HCT116 (cell line): Measurements from ENCODE around the gene CRADD. TPM values are rescaled to one million over a fixed set of nuclear protein-coding genes. Genes with fewer than 3 reads are reported as not detected.

ENCODE experiments used
- ATAC-seq: fragments of 200-7000 bp; cut with Tn5 transposase; 2 replicates; pipeline ENCODE4 v1.9.1; 2020; ENCODE audit warnings: mild to moderate bottlenecking, moderate library complexity
- BruUV-seq: library from RNA; stranded (reverse); fragments of 400-500 nt; replicated peaks from 2 replicates; lab custom pipeline; 2021; lab: Mats Ljungman, UMichigan
- CTCF ChIA-PET: fragments of 300-600 bp; sonication (Branson Sonifier 250); formaldehyde crosslinking; loops from one replicate; lab custom pipeline; 2021; ENCODE audit warnings: antibody characterized with exemption; lab: Charles Lee
- POLR2A ChIA-PET: fragments of 300-600, 350-600 bp; sonication (Branson Sonifier 250); formaldehyde crosslinking; loops from one replicate; lab custom pipeline; 2021; ENCODE audit warnings: antibody characterized with exemption; lab: Charles Lee
- RAD21 ChIA-PET, 2 experiments: fragments of 300-600 bp; sonication (Branson Sonifier 250); formaldehyde crosslinking; loops; one replicate each; lab custom pipeline; 2023; ENCODE audit warnings: low total read pairs in 2 of 2; ENCODE audit not compliant: uncharacterized antibody in 2 of 2, unreplicated experiment in 2 of 2, low non-redundant PET in 1 of 2; lab: Charles Lee
- DNase-seq: peaks from one replicate; pipeline ENCODE4 v3.0.0-alpha.2; 2010; ENCODE audit warnings: low read depth, low spot score
- H2AFZ ChIP-seq: fragments of 200-600 bp; shearing (Covaris generic), sonication (generic); 2 replicates; pipeline ENCODE4 v1.6.1; 2017; ENCODE audit warnings: low read depth, mixed run types, mixed read lengths, antibody characterized with exemption, low read length; ENCODE audit not compliant: poor library complexity, severe bottlenecking
- H3K27ac ChIP-seq: 2 replicates; pipeline ENCODE4 v1.5.1; 2012; ENCODE audit warnings: low read depth, low read length
- H3K27me3 ChIP-seq: fragments of 200-600 bp; sonication (generic); 2 replicates; pipeline ENCODE4 v1.6.1; 2016; ENCODE audit warnings: mixed run types, low read length, mixed read lengths; ENCODE audit not compliant: insufficient read depth
- H3K36me3 ChIP-seq, 2 experiments: fragments of 200-500 bp in 1 of 2; fragments of 200-600 bp in 1 of 2; sonication (Bioruptor generic) in 1 of 2; sonication (generic) in 1 of 2; 2 replicates each; pipeline versions ENCODE4 v1.5.1 to v1.6.1; 2014 to 2016; ENCODE audit warnings: low read length in 2 of 2, inconsistent platforms in 1 of 2, mixed read lengths in 1 of 2, mixed run types in 1 of 2; ENCODE audit not compliant: insufficient read depth in 2 of 2, control insufficient read depth in 1 of 2
- H3K4me1 ChIP-seq, 2 experiments: fragments of 200-600 bp in 1 of 2; sonication (generic) in 1 of 2; 2 replicates each; pipeline versions ENCODE4 v1.5.1 to v1.6.1; 2012 to 2017; ENCODE audit warnings: low read length in 2 of 2, inconsistent platforms in 1 of 2, mild to moderate bottlenecking in 1 of 2, mixed read lengths in 1 of 2, mixed run types in 1 of 2, moderate library complexity in 1 of 2; ENCODE audit not compliant: insufficient read depth in 2 of 2, control insufficient read depth in 1 of 2
- H3K4me2 ChIP-seq: fragments of 200-600 bp; sonication (generic); 2 replicates; pipeline ENCODE4 v1.6.1; 2017; ENCODE audit warnings: mixed run types, low read length, mixed read lengths
- H3K4me3 ChIP-seq, 2 experiments: fragments of 200-600 bp in 1 of 2; sonication (generic) in 1 of 2; replicated peaks in 1 of 2; 2 replicates each; pipeline ENCODE4 v1.5.1; 2011 to 2016; ENCODE audit warnings: low read length in 2 of 2, control low read depth in 1 of 2, low read depth in 1 of 2, mild to moderate bottlenecking in 1 of 2, mixed read lengths in 1 of 2, mixed run types in 1 of 2
- H3K79me2 ChIP-seq: fragments of 200-600 bp; sonication (generic); 2 replicates; pipeline ENCODE4 v1.6.1; 2017; ENCODE audit warnings: mild to moderate bottlenecking, mixed run types, low read length, moderate library complexity, mixed read lengths; ENCODE audit not compliant: insufficient read depth
- H3K9ac ChIP-seq: fragments of 200-600 bp; sonication (generic); 2 replicates; pipeline ENCODE4 v1.6.1; 2016; ENCODE audit warnings: low read length, mixed read lengths
- H3K9me2 ChIP-seq: fragments of 200-600 bp; sonication (generic), shearing (Covaris generic); 2 replicates; pipeline ENCODE4 v1.6.1; 2017; ENCODE audit warnings: mixed run types, mild to moderate bottlenecking, moderate library complexity; ENCODE audit not compliant: insufficient read depth
- H3K9me3 ChIP-seq, 2 experiments: fragments of 200-500 bp in 1 of 2; fragments of 200-600 bp in 1 of 2; sonication (Bioruptor generic) in 1 of 2; sonication (generic) in 1 of 2; 2 replicates each; pipeline ENCODE4 v1.6.1; 2014 to 2017; ENCODE audit warnings: low read length in 2 of 2, mixed read lengths in 2 of 2, inconsistent platforms in 1 of 2, low read depth in 1 of 2, mild to moderate bottlenecking in 1 of 2, mixed run types in 1 of 2, moderate library complexity in 1 of 2; ENCODE audit not compliant: control insufficient read depth in 1 of 2, insufficient read depth in 1 of 2
- H4K20me1 ChIP-seq: fragments of 200-600 bp; sonication (generic), shearing (Covaris generic); 2 replicates; pipeline ENCODE4 v1.6.1; 2017; ENCODE audit warnings: mixed run types, mild to moderate bottlenecking, moderate library complexity; ENCODE audit not compliant: insufficient read depth
- CBX3 ChIP-seq: IDR thresholded peaks from 2 replicates; pipeline ENCODE4 v1.6.1; 2012; ENCODE audit warnings: low read depth
- CEBPB ChIP-seq: IDR thresholded peaks from 2 replicates; pipeline ENCODE4 v1.6.1; 2012; ENCODE audit warnings: low read depth
- ELF1 ChIP-seq: IDR thresholded peaks from 2 replicates; pipeline ENCODE4 v1.6.1; 2012; ENCODE audit warnings: low read depth, borderline replicate concordance
- EZH2 ChIP-seq: fragments of 200-600 bp; sonication (generic); IDR thresholded peaks from 2 replicates; pipeline ENCODE4 v1.6.1; 2017; ENCODE audit warnings: antibody characterized with exemption, mixed run types
- FOSL1 ChIP-seq: IDR thresholded peaks from 2 replicates; pipeline ENCODE4 v1.6.1; 2012; ENCODE audit warnings: low read depth
- POLR2A ChIP-seq: IDR thresholded peaks from 2 replicates; pipeline ENCODE4 v1.7.0; 2011; ENCODE audit warnings: borderline replicate concordance; ENCODE audit not compliant: insufficient read depth, insufficient read length; ENCODE audit errors: extremely low read depth
- POLR2AphosphoS5 ChIP-seq: IDR thresholded peaks from 2 replicates; pipeline ENCODE4 v1.6.1; 2011; ENCODE audit warnings: mild to moderate bottlenecking, low read depth, low read length, moderate library complexity
- RAD21 ChIP-seq: IDR thresholded peaks from 2 replicates; pipeline ENCODE4 v1.6.1; 2012; ENCODE audit warnings: low read depth, mild to moderate bottlenecking
- SIN3A ChIP-seq: IDR thresholded peaks from 2 replicates; pipeline ENCODE4 v1.6.1; 2012; ENCODE audit warnings: low read depth
- SP1 ChIP-seq: IDR thresholded peaks from 2 replicates; pipeline ENCODE4 v1.6.1; 2012; ENCODE audit warnings: low read depth
- TCF7L2 ChIP-seq: IDR thresholded peaks from 2 replicates; pipeline ENCODE4 v1.7.0; 2011; ENCODE audit warnings: borderline replicate concordance, inconsistent platforms; ENCODE audit not compliant: insufficient read depth, insufficient read length; ENCODE audit errors: extremely low read depth
- YY1 ChIP-seq: IDR thresholded peaks from 2 replicates; pipeline ENCODE4 v1.6.1; 2011; ENCODE audit warnings: low read length, low read depth, moderate library complexity, mild to moderate bottlenecking; ENCODE audit not compliant: insufficient replicate concordance; ENCODE audit errors: extremely low read depth
- intact Hi-C: fragments of 100-400 bp; cut with micrococcal nuclease; formaldehyde crosslinking; loops from 2 replicates; pipeline ENCODE4 v1.10.0; 2022
- total RNA-seq: library from RNA; stranded (reverse); gene quantifications from one replicate; pipeline ENCODE4 v1.2.1, GENCODE V29; 2021; ENCODE audit not compliant: unreplicated experiment
- TF ChIP-seq, protein P1 (sequence below): IDR thresholded peaks from 2 replicates; pipeline ENCODE4 v1.6.1; 2012
- TF ChIP-seq, protein P2 (sequence below): IDR thresholded peaks from 2 replicates; pipeline ENCODE4 v1.6.1; 2012
- TF ChIP-seq, protein P3 (sequence below), 3 experiments: fragments of 200-600 bp in 1 of 3; sonication (generic) in 1 of 3; IDR thresholded peaks in 2 of 3; conservative IDR thresholded peaks in 1 of 3; 2 replicates each; pipeline ENCODE4 v1.5.1; 2012 to 2017; ENCODE audit warnings: low read depth in 2 of 3, low read length in 2 of 3, antibody characterized with exemption in 1 of 3, borderline replicate concordance in 1 of 3, control low read depth in 1 of 3, mild to moderate bottlenecking in 1 of 3, mixed read lengths in 1 of 3, mixed run types in 1 of 3, moderate library complexity in 1 of 3; ENCODE audit not compliant: insufficient read depth in 1 of 3
- TF ChIP-seq, protein P4 (sequence below): IDR thresholded peaks from 2 replicates; pipeline ENCODE4 v1.6.1; 2011; ENCODE audit warnings: mild to moderate bottlenecking, low read length, moderate library complexity; ENCODE audit not compliant: insufficient replicate concordance; ENCODE audit errors: extremely low read depth

The CRADD gene
- total RNA-seq, 1 experiment from 2014 or later, result 12.2 TPM

DNA sequence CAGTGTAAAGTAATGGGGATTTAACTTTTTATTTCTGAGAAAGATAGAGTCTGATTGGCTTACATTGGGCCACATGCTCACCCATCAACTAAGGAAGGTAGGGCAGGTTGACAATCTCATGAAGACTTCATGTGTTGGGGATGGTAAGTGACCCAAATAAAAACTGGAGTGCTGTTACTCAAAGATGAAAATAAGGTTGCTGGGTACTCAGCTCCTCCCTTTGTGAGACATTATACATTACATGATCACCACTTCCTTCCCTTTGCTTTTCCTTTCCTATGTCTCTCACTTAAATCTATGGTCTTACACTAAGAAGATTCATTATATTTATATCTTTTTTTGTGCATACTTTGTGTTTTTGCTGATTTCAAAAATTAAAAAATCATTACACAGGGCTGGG lies 247.2 kb downstream of the CRADD start:
- CTCF ChIA-PET, result no interaction called here
- Histone ChIP-seq H3K4me3 (no peak overlapping the region), H3K9me3 (no peaks in the 10 kb centered on the region), H3K4me1 (no peaks in the 10 kb centered on the region), H3K79me2 (no peaks in the 10 kb centered on the region), H3K27me3 (no peaks in the 10 kb centered on the region), H3K4me2 (no peak overlapping the region), H3K9me2 (no peaks in the 10 kb centered on the region), H3K36me3 (no peaks in the 10 kb centered on the region), H3K9ac (no peak overlapping the region), H4K20me1 (no peaks in the 10 kb centered on the region), H2AFZ (no peak overlapping the region), H3K27ac (no peak overlapping the region)
- DNase-seq, result no peak
- RAD21 ChIA-PET, result no interaction called here
- ATAC-seq, result no peak
- POLR2A ChIA-PET, result no interaction called here
- no TSS peak for BruUV-seq
- intact Hi-C loops, result no loop called here
- TF ChIP-seq CBX3 (no peak), POLR2A (no peak), RAD21 (no peak), FOSL1 (no peak), SIN3A (no peak), CEBPB (no peak)

DNA sequence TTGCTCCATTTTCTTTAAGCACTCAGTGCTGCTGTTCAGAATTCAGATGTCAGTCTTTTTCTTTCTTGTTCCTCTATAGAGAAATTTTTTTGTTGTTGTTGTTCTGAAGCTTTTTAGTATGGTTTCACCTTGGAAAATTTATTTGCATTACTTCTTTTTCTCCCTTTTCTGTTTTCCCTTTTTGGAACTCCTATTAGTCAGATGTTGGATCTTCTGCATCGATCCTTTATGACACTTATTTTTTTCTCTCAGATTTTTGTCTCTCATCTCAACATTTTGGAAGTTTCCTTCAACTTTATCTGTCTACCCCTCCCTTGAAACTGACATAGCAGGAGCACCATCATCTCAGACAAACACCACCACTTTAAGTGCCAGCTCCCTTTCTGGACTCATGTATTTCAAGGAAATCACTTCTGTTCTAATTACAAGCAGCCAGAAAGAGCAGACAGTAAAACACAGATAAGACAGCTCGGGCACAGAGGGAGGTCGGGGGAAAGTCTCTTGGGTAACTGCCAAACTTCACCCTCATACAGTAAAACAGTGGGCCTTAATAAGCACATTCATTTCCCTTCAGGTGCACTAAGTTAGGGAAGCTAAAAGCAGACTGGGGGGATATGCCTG lies 248.5 kb downstream of the CRADD start:
- no peak for ATAC-seq
- H3K27me3 ChIP-seq, result no peaks in the 10 kb centered on the region
- no peak overlapping the region for H3K4me3 ChIP-seq
- no peaks in the 10 kb centered on the region for H3K36me3 ChIP-seq
- H3K4me1 ChIP-seq, result no peaks in the 10 kb centered on the region
- no peaks in the 10 kb centered on the region for H4K20me1 ChIP-seq
- no peak overlapping the region for H3K4me2 ChIP-seq
- BruUV-seq, result no TSS peak
- no peak for DNase-seq
- CTCF ChIA-PET, result no interaction called here
- H2AFZ ChIP-seq, result no peak overlapping the region
- intact Hi-C loops, result no loop called here
- H3K79me2 ChIP-seq, result no peaks in the 10 kb centered on the region
- TF ChIP-seq YY1, result no peak
- TF ChIP-seq SP1, result no peak
- TF ChIP-seq TCF7L2, result no peak
- no peak for TF ChIP-seq RAD21
- TF ChIP-seq ELF1, result no peak
- no peak for TF ChIP-seq SIN3A
- no peak for TF ChIP-seq POLR2A
- TF ChIP-seq CEBPB, result no peak
- TF ChIP-seq EZH2, result no peak
- TF ChIP-seq, protein P1, sequence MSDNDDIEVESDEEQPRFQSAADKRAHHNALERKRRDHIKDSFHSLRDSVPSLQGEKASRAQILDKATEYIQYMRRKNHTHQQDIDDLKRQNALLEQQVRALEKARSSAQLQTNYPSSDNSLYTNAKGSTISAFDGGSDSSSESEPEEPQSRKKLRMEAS, result no peak
- TF ChIP-seq POLR2AphosphoS5, result no peak
- TF ChIP-seq, protein P2, sequence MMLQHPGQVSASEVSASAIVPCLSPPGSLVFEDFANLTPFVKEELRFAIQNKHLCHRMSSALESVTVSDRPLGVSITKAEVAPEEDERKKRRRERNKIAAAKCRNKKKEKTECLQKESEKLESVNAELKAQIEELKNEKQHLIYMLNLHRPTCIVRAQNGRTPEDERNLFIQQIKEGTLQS, result no peak
- TF ChIP-seq, protein P3, sequence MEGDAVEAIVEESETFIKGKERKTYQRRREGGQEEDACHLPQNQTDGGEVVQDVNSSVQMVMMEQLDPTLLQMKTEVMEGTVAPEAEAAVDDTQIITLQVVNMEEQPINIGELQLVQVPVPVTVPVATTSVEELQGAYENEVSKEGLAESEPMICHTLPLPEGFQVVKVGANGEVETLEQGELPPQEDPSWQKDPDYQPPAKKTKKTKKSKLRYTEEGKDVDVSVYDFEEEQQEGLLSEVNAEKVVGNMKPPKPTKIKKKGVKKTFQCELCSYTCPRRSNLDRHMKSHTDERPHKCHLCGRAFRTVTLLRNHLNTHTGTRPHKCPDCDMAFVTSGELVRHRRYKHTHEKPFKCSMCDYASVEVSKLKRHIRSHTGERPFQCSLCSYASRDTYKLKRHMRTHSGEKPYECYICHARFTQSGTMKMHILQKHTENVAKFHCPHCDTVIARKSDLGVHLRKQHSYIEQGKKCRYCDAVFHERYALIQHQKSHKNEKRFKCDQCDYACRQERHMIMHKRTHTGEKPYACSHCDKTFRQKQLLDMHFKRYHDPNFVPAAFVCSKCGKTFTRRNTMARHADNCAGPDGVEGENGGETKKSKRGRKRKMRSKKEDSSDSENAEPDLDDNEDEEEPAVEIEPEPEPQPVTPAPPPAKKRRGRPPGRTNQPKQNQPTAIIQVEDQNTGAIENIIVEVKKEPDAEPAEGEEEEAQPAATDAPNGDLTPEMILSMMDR (IDR thresholded peaks at IDR 0.05 in 2 of 3, conservative IDR thresholded peaks at IDR 0.05 in 1 of 3; ENCODE audit: borderline replicate concordance in 1 of 3, insufficient read depth in 1 of 3, low read depth in 2 of 3, low read length in 2 of 3), result no peak
- TF ChIP-seq, protein P4, sequence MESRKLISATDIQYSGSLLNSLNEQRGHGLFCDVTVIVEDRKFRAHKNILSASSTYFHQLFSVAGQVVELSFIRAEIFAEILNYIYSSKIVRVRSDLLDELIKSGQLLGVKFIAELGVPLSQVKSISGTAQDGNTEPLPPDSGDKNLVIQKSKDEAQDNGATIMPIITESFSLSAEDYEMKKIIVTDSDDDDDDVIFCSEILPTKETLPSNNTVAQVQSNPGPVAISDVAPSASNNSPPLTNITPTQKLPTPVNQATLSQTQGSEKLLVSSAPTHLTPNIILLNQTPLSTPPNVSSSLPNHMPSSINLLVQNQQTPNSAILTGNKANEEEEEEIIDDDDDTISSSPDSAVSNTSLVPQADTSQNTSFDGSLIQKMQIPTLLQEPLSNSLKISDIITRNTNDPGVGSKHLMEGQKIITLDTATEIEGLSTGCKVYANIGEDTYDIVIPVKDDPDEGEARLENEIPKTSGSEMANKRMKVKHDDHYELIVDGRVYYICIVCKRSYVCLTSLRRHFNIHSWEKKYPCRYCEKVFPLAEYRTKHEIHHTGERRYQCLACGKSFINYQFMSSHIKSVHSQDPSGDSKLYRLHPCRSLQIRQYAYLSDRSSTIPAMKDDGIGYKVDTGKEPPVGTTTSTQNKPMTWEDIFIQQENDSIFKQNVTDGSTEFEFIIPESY, result no peak
- no peaks in the 10 kb centered on the region for H3K9me2 ChIP-seq
- RAD21 ChIA-PET, result no interaction called here
- no peak overlapping the region for H3K27ac ChIP-seq
- POLR2A ChIA-PET, result no interaction called here
- no peaks in the 10 kb centered on the region for H3K9me3 ChIP-seq
- no peak overlapping the region for H3K9ac ChIP-seq
